Fibroblast of villous mesenchyme (primary cell): ENCODE measurements around the gene TOR1B. TPM values are rescaled to one million over a fixed set of nuclear protein-coding genes. Genes with fewer than 3 reads are reported as not detected.
A peak's percentile ranks its signal among the peaks of the same experiment; 100 is the strongest.

Source experiments
- DNase-seq: peaks from one replicate; pipeline ENCODE4 v3.0.0-alpha.2; 2010; ENCODE audit warnings: low read depth
- H3K4me3 ChIP-seq: 2 replicates; pipeline ENCODE4 v1.5.1; 2011; ENCODE audit warnings: low read depth, mild to moderate bottlenecking, low read length
- CTCF ChIP-seq: IDR thresholded peaks from 2 replicates; pipeline ENCODE4 v1.5.1; 2012; ENCODE audit warnings: low read depth, mild to moderate bottlenecking, low read length; ENCODE audit not compliant: insufficient read depth
- total RNA-seq: library from RNA; depleted of rRNA; stranded (reverse); fragments of >200 nt; gene quantifications from 2 replicates; pipeline ENCODE4 v1.2.3, GENCODE V29; 2012

Gene TOR1B
- total RNA-seq, 1 donor: 33.2 TPM

GRCh38 chr9:129776938-129777768 is 25.8 kb upstream of the TOR1B start:
- DNase-seq: peak; percentile 100
- H3K4me3 ChIP-seq: peak overlapping the region; percentile 40
- no peak for TF ChIP-seq CTCF

- no peak for DNase-seq
- no peak for TF ChIP-seq CTCF
- H3K4me3 ChIP-seq: no peak overlapping the region
These were observed 25.2 kb upstream of the TOR1B start for GRCh38 chr9:129777769-129778130.

DNA sequence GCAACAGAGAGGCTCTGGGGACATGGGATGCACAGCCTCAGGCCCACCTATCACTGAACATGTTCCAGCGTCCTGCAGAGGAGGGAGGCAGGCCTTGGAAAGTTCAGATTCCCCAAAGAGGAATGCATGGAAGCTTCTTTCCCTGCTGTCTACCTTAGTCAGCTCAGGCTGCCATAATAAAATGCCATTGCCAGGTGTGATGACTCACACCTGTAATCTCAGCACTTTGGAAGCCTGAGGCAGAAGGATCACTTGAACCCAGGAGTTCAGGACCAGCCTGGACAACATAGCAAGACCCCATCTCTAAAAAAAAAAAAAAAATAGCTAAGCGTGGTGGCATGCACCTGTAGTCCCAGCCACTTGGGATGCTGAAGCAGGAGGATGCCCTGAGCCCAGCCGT is 24.5 kb upstream of the TOR1B start:
- TF ChIP-seq CTCF: no peak
- H3K4me3 ChIP-seq: no peak overlapping the region
- DNase-seq: no peak

DNA sequence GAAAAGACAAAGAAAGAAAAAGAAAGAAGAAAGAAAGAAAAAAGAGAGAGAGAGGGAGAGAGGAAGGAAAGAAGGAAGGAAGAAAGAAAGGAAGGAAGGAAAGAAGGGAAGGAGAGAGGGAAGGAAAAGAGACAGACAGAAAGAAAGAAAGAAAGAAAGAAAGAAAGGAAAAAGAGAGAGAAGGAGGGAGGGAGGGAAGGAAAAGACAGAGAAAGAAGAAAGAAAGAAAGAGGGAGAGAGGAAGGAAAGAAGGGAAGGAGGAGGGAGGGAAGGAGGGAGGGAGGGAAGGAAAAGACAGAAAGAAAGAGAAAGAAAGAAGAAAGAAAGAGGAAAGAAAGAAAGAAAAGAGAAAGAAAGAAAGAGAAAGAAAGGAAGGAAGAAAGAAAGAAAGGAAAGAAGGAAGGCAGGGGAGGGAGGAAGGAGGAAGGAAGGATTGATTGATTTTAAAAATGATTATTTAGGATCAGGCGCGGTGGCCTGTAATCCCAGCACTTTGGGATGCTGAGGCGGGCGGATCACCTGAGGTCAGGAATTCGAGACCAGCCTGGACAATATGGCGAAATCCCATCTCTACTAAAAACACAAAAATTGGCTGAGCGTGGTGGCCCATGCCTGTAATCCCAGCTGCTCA is 23.3 kb upstream of the TOR1B start:
- DNase-seq: no peak
- no peak for TF ChIP-seq CTCF
- no peak overlapping the region for H3K4me3 ChIP-seq

DNA sequence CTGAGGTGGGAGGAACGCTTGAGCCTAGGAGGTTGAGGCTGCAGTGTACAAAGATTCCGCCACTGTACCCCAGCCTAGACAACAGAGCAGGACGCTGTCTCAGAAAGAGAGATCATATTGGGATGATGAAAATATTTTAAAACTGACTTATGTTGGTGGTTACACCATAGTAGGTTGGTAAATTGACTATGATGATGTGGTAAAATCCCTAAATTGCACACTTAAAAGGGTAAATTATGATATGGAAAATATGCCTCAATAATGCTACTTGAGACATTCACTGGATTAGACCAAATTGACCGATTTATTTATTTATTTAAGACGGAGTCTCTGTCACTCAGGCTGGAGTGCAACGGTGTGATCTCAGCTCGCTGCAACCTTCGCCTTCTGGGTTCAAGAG is 21.9 kb upstream of the TOR1B start:
- TF ChIP-seq CTCF: no peak
- no peak for DNase-seq
- no peak overlapping the region for H3K4me3 ChIP-seq

GRCh38 chr9:129781981-129782380 is 21.0 kb upstream of the TOR1B start:
- peak; percentile 91 for DNase-seq
- H3K4me3 ChIP-seq: no peak overlapping the region
- TF ChIP-seq CTCF: no peak
